Ovary (tissue), 9 donors: ENCODE results near the gene SF3B3. TPM values are rescaled to one million over a fixed set of nuclear protein-coding genes. Genes with fewer than 3 reads are reported as not detected.

ENCODE experiments used
- DNase-seq, 5 donors: peaks; one replicate each; pipeline ENCODE4 v3.0.0-alpha.2; 2019 to 2020
- H3K27ac ChIP-seq, 2 donors: fragments of 200-600 bp; one replicate each; pipeline versions ENCODE4 v1.5.1 to v1.8.0; 2019 to 2022
- H3K27me3 ChIP-seq: fragments of 200-600 bp; one replicate; pipeline ENCODE4 v1.8.0; 2022
- H3K36me3 ChIP-seq: fragments of 200-600 bp; sonication (generic); one replicate; pipeline ENCODE4 v1.5.1; 2019
- H3K4me1 ChIP-seq: one replicate; pipeline ENCODE4 v1.8.1; 2013; ENCODE audit warnings: mild to moderate bottlenecking, moderate library complexity; ENCODE audit not compliant: insufficient read depth
- H3K4me3 ChIP-seq: fragments of 200-600 bp; sonication (generic); one replicate; pipeline ENCODE4 v1.5.1; 2017
- H3K9me3 ChIP-seq, 2 donors: fragments of 200-600 bp in 1 of 2; sonication (generic) in 1 of 2; one replicate each; pipeline versions ENCODE4 v1.5.1 to v1.8.1; 2013 to 2019; ENCODE audit warnings: mild to moderate bottlenecking in 1 of 2, moderate library complexity in 1 of 2
- CTCF ChIP-seq, 3 donors: fragments of 450-650 bp in 2 of 3; fragments of 200-600 bp in 1 of 3; IDR thresholded peaks; one replicate each; pipeline versions ENCODE4 v1.5.1 to v1.8.0; 2016 to 2022; ENCODE audit warnings: antibody characterized with exemption in 3 of 3, mild to moderate bottlenecking in 1 of 3
- EP300 ChIP-seq: sonication (generic); formaldehyde crosslinking; IDR thresholded peaks from one replicate; pipeline ENCODE4 v1.6.1; 2017; ENCODE audit warnings: antibody characterized with exemption
- POLR2A ChIP-seq: fragments of 450-650 bp; IDR thresholded peaks from one replicate; pipeline ENCODE4 v1.6.1; 2017; ENCODE audit warnings: antibody characterized with exemption, mild to moderate bottlenecking, moderate library complexity
- WGBS, 3 donors: extraction: QIAGEN DNeasy Blood & Tissue Kit in 1 of 3; methylation state at CpG; one replicate each; pipeline versions ENCODE4 v1.1.5 to v1.1.7; 2013 to 2017; 5-methylcytosine and 5-hydroxymethylcytosine counted together
- intact Hi-C, 4 donors: fragments of 100-400 bp; cut with DNase I; formaldehyde crosslinking; loops; one replicate each; pipeline versions ENCODE4 v1.11.0 to v1.15.1; 2022 to 2023
- polyA plus RNA-seq, 2 donors: library from polyadenylated mRNA; stranded (reverse); fragments of 200-250 nt in 1 of 2; fragments of 350-450 nt in 1 of 2; fragmentation: Illumina TruSeq in 1 of 2; extraction: RNeasy Lipid Tissue Mini Kit (QIAGEN cat#74804) in 1 of 2; gene quantifications; one replicate each; pipeline ENCODE4 v1.2.3, GENCODE V29; 2013 to 2014
- total RNA-seq, 7 donors: library from RNA; depleted of rRNA in 2 of 7; stranded (reverse); fragments of >200 nt in 2 of 7; fragmentation: NEBNext Ultra II Directional in 3 of 7; extraction: Animal tissue kit (Norgen Biotek cat#: 25700) in 3 of 7; gene quantifications; one replicate each; pipeline versions ENCODE4 v1.1.0 to v1.2.4, GENCODE V29; 2016 to 2023
- donor health status: DM: no; HTN: no; CAD: no; lungs with moderate emphysema.
- donor health status: DM: no; HTN: no; CAD: no.
- donor health status: Bipolar disorder and iron deficiency.
- donor health status: DM: yes; HTN: yes; CAD: no.
- donor health status: DM: no; HTN: no; CAD: no.
- donor health status: DM: yes; HTN: yes; CAD: no.

SF3B3 gene
- total and polyA plus RNA-seq, 9 donors: 76.1 to 326 (median 282) TPM

- TF ChIP-seq EP300 (no peak), POLR2A (no peak), CTCF (IDR thresholded peaks at IDR 0.05) (no peak)
- H3K27ac ChIP-seq: no peak overlapping the region
- H3K4me3 ChIP-seq: no peak overlapping the region
- no peak for DNase-seq
- H3K9me3 ChIP-seq: no peaks in the 10 kb centered on the region
- H3K36me3 ChIP-seq: no peaks in the 10 kb centered on the region
- no peaks in the 10 kb centered on the region for H3K4me1 ChIP-seq
- intact Hi-C loops: no loop called here
- H3K27me3 ChIP-seq: no peaks in the 10 kb centered on the region
- 79 to 83% (median 81%) methylated on average over 3 of the region's 3 CpGs for WGBS, 3 donors
Measured at GRCh38 chr16:70556063-70556462, 32.4 kb downstream of the SF3B3 start.

GRCh38 chr16:70561623-70562022 lies 38.0 kb downstream of the SF3B3 start:
- 58 to 79% (median 66%) methylated on average over 9 of the region's 9 CpGs for WGBS, 3 donors
- TF ChIP-seq EP300 (no peak), CTCF (IDR thresholded peaks at IDR 0.05) (no peak), POLR2A (no peak)
- H3K27ac ChIP-seq: no peak overlapping the region
- DNase-seq: no peak
- H3K36me3 ChIP-seq: peaks cover 4% of the 10 kb centered on the region
- H3K9me3 ChIP-seq: no peaks in the 10 kb centered on the region
- H3K4me3 ChIP-seq: no peak overlapping the region
- no peaks in the 10 kb centered on the region for H3K27me3 ChIP-seq
- intact Hi-C loops: no loop called here
- H3K4me1 ChIP-seq: no peaks in the 10 kb centered on the region

GRCh38 chr16:70563636-70564035 lies 40.0 kb downstream of the SF3B3 start:
- Histone ChIP-seq H3K27me3 (no peaks in the 10 kb centered on the region), H3K9me3 (no peaks in the 10 kb centered on the region), H3K4me1 (no peaks in the 10 kb centered on the region), H3K27ac (no peak overlapping the region), H3K36me3 (peaks cover 4% of the 10 kb centered on the region), H3K4me3 (no peak overlapping the region)
- TF ChIP-seq CTCF (IDR thresholded peaks at IDR 0.05) (no peak), EP300 (no peak), POLR2A (no peak)
- intact Hi-C loops: no loop called here
- DNase-seq: no peak
- 71 to 78% (median 73%) methylated on average over 7 of the region's 7 CpGs for WGBS, 3 donors

- Histone ChIP-seq H3K4me3 (no peak overlapping the region), H3K27ac (no peak overlapping the region), H3K4me1 (no peaks in the 10 kb centered on the region), H3K9me3 (no peaks in the 10 kb centered on the region), H3K27me3 (no peaks in the 10 kb centered on the region), H3K36me3 (peaks cover 4% of the 10 kb centered on the region)
- no peak for TF ChIP-seq CTCF (IDR thresholded peaks at IDR 0.05)
- no peak for TF ChIP-seq EP300
- TF ChIP-seq POLR2A: no peak
- 51 to 66% (median 63%) methylated on average over 4 of the region's 4 CpGs for WGBS, 3 donors
- intact Hi-C loops: no loop called here
- no peak for DNase-seq
Measured at GRCh38 chr16:70565053-70565452, 41.4 kb downstream of the SF3B3 start.
